ENCODE measurements around the gene FAM171A2.
A peak's percentile ranks its signal among the peaks of the same experiment; 100 is the strongest.

Gene FAM171A2

GRCh38 chr17:44389723-44390202 lies 26.1 kb upstream of the FAM171A2 start:
- H3K36me3 ChIP-seq (ENCODE audit: control insufficient read depth in 1 of 2, insufficient read depth in 2 of 2, low read depth in 1 of 2, low read length in 2 of 2), result peaks cover 0 to 1% of the 10 kb centered on the region in 2 experiments
- H2BK5ac ChIP-seq (ENCODE audit: low read depth, low read length, poor library complexity, severe bottlenecking), result no peak overlapping the region
- no peak overlapping the region for H3K4ac ChIP-seq (ENCODE audit: low read depth in 1 of 2, low read length in 2 of 2)
- peaks cover 12% of the 10 kb centered on the region for H3K4me1 ChIP-seq (ENCODE audit: control insufficient read depth, insufficient read depth, low read depth, low read length)
- H2BK12ac ChIP-seq (ENCODE audit: low read length in 2 of 2), result no peak overlapping the region
- 99% methylated on average over 6 of the region's 6 CpGs for WGBS
- no peak overlapping the region for H2AFZ ChIP-seq (ENCODE audit: low read depth, low read length)
- no peak overlapping the region for H3K18ac ChIP-seq (ENCODE audit: low read depth in 1 of 2, low read length in 2 of 2)
- no peak overlapping the region for H3K4me2 ChIP-seq (ENCODE audit: low read length, poor library complexity, severe bottlenecking)
- peaks cover 7 to 19% of the 10 kb centered on the region in 2 experiments for H3K27me3 ChIP-seq (ENCODE audit: control insufficient read depth in 1 of 2, insufficient read depth in 1 of 2, low read length in 2 of 2)
- H4K91ac ChIP-seq (ENCODE audit: low read length), result no peak overlapping the region
- DNase-seq, result no peak
- H3K79me1 ChIP-seq (replicated peaks; ENCODE audit: low read length, poor library complexity, severe bottlenecking), result no peaks in the 10 kb centered on the region
- H3K9ac ChIP-seq (ENCODE audit: low read length), result no peak overlapping the region
- no peak overlapping the region for H3K14ac ChIP-seq (ENCODE audit: low read length in 2 of 2)
- no peak overlapping the region for H4K8ac ChIP-seq (ENCODE audit: low read length)
- no peak overlapping the region for H2BK15ac ChIP-seq (ENCODE audit: low read depth, poor library complexity, severe bottlenecking)
- H2BK120ac ChIP-seq (ENCODE audit: low read depth, low read length), result no peak overlapping the region
- H3K23ac ChIP-seq (ENCODE audit: low read length in 2 of 2), result no peak overlapping the region
- no peak overlapping the region for H2AK5ac ChIP-seq (ENCODE audit: low read length, severe bottlenecking)
- H3K9me3 ChIP-seq (ENCODE audit: control insufficient read depth, low read length), result no peaks in the 10 kb centered on the region
- no peak overlapping the region for H3K4me3 ChIP-seq (ENCODE audit: insufficient read depth in 1 of 2, low read depth in 1 of 2, low read length in 2 of 2)
- H3K27ac ChIP-seq (ENCODE audit: low read length, poor library complexity, severe bottlenecking), result no peak overlapping the region

DNA sequence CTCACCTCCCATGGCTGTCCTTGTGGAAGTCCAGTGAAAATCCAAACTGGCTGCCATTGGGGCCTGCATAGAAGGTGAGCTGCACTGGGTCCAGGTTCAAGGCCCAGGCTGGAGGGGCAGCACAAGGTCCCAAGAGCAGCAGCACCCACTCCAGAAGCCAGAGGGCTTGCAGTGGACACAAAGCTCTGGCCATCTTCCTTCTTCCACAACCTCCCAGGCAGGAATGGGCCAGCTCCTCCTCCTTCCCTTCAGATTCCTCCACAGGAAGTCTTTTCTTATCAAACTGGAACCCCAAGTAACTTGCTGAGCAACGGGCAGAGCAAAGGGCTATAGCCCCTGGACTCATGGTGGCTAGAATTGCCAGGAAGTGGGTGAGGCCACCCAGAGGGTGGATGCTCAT lies 25.6 kb upstream of the FAM171A2 start, which contains the start of gene ITGA2B:
ITGA2B (minus strand) TSS at position 369 of the 400 bp plus-strand sequence; CDS start at position 193, 176 bp downstream.
- H3K4ac ChIP-seq (ENCODE audit: low read depth in 1 of 2, low read length in 2 of 2), result no peak within 1 kb of the TSS
- no peaks in the 10 kb centered on the region for H3K36me3 ChIP-seq (ENCODE audit: control insufficient read depth in 1 of 2, insufficient read depth in 2 of 2, low read depth in 1 of 2, low read length in 2 of 2)
- no peak within 1 kb of the TSS for H3K18ac ChIP-seq (ENCODE audit: low read depth in 1 of 2, low read length in 2 of 2)
- 82% methylated on average over 1 of the region's 1 CpG for WGBS
- no peak within 1 kb of the TSS for H2AK5ac ChIP-seq (ENCODE audit: low read length, severe bottlenecking)
- H2BK12ac ChIP-seq (ENCODE audit: low read length in 2 of 2), result no peak within 1 kb of the TSS
- no peak within 1 kb of the TSS for H3K23ac ChIP-seq (ENCODE audit: low read length in 2 of 2)
- no peak within 1 kb of the TSS for H2AFZ ChIP-seq (ENCODE audit: low read depth, low read length)
- DNase-seq, result no peak
- H3K9ac ChIP-seq (ENCODE audit: low read length), result no peak within 1 kb of the TSS
- H3K79me1 ChIP-seq (replicated peaks; ENCODE audit: low read length, poor library complexity, severe bottlenecking), result no peaks in the 10 kb centered on the region
- no peak within 1 kb of the TSS for H3K4me3 ChIP-seq (ENCODE audit: insufficient read depth in 1 of 2, low read depth in 1 of 2, low read length in 2 of 2)
- no peak within 1 kb of the TSS for H3K27ac ChIP-seq (ENCODE audit: low read length, poor library complexity, severe bottlenecking)
- no peak within 1 kb of the TSS for H3K4me2 ChIP-seq (ENCODE audit: low read length, poor library complexity, severe bottlenecking)
- no peaks in the 10 kb centered on the region for H3K9me3 ChIP-seq (ENCODE audit: control insufficient read depth, low read length)
- peaks cover 17% of the 10 kb centered on the region for H3K4me1 ChIP-seq (ENCODE audit: control insufficient read depth, insufficient read depth, low read depth, low read length)
- H2BK5ac ChIP-seq (ENCODE audit: low read depth, low read length, poor library complexity, severe bottlenecking), result no peak within 1 kb of the TSS
- peaks cover 11 to 24% of the 10 kb centered on the region in 2 experiments for H3K27me3 ChIP-seq (ENCODE audit: control insufficient read depth in 1 of 2, insufficient read depth in 1 of 2, low read length in 2 of 2)
- no peak within 1 kb of the TSS for H4K91ac ChIP-seq (ENCODE audit: low read length)
- no peak within 1 kb of the TSS for H4K8ac ChIP-seq (ENCODE audit: low read length)
- no peak within 1 kb of the TSS for H3K14ac ChIP-seq (ENCODE audit: low read length in 2 of 2)
- no peak within 1 kb of the TSS for H2BK15ac ChIP-seq (ENCODE audit: low read depth, poor library complexity, severe bottlenecking)
- no peak within 1 kb of the TSS for H2BK120ac ChIP-seq (ENCODE audit: low read depth, low read length)

DNA sequence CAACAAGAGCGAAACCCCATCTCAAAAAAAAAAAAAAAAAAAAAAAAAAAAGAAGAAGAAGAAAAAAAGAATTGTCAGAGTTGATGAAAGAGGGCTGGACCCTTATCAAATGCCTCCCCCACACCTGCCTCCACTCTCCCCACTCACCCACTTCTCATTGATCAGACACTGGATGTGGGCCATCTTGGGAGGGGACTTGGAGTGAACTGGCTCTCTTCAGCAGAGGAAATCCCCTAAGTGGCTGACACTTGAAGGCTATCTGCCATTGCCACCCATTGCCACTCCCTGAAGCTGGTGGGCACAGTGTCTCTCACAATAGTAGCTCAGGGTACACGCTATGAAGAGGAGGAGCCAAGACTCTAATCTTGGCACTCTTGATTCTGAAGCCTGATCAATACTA lies 24.2 kb upstream of the FAM171A2 start:
- no peak overlapping the region for H3K23ac ChIP-seq (ENCODE audit: low read length in 2 of 2)
- DNase-seq, result no peak
- no peaks in the 10 kb centered on the region for H3K9me3 ChIP-seq (ENCODE audit: control insufficient read depth, low read length)

DNA sequence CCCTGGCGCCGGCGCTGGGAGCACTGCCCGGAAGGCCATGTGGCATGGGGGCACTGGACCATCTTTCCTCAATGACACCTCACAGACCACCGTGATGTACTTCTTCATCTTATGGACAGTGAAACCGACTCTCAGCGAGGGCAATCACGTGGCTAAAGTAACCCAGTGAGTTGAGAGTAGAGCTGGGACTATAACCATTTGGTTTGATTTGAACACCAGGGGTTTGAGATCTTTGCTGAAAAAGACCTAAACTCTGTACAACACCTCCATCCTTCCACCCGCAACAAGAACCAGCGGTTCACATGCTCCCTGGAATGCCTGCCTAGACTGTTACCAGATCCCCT lies 22.5 kb upstream of the FAM171A2 start:
- Histone ChIP-seq H2BK15ac (ENCODE audit: low read depth, poor library complexity, severe bottlenecking) (no peak overlapping the region), H2AK5ac (ENCODE audit: low read length, severe bottlenecking) (no peak overlapping the region), H3K4ac (ENCODE audit: low read depth in 1 of 2, low read length in 2 of 2) (no peak overlapping the region), H3K4me1 (ENCODE audit: control insufficient read depth, insufficient read depth, low read depth, low read length) (peaks cover 17% of the 10 kb centered on the region), H3K4me3 (ENCODE audit: insufficient read depth in 1 of 2, low read depth in 1 of 2, low read length in 2 of 2) (peak overlapping the region; percentile 50 to 77), H3K79me1 (replicated peaks; ENCODE audit: low read length, poor library complexity, severe bottlenecking) (no peaks in the 10 kb centered on the region), H3K27me3 (ENCODE audit: control insufficient read depth in 1 of 2, insufficient read depth in 1 of 2, low read length in 2 of 2) (peaks cover 30 to 49% of the 10 kb centered on the region in 2 experiments), H3K9me3 (ENCODE audit: control insufficient read depth, low read length) (no peaks in the 10 kb centered on the region), H3K36me3 (ENCODE audit: control insufficient read depth in 1 of 2, insufficient read depth in 2 of 2, low read depth in 1 of 2, low read length in 2 of 2) (no peaks in the 10 kb centered on the region), H4K8ac (ENCODE audit: low read length) (no peak overlapping the region), H3K27ac (ENCODE audit: low read length, poor library complexity, severe bottlenecking) (no peak overlapping the region), H4K91ac (ENCODE audit: low read length) (no peak overlapping the region), H2AFZ (ENCODE audit: low read depth, low read length) (no peak overlapping the region), H3K4me2 (ENCODE audit: low read length, poor library complexity, severe bottlenecking) (peak overlapping the region; percentile 87), H2BK5ac (ENCODE audit: low read depth, low read length, poor library complexity, severe bottlenecking) (no peak overlapping the region), H3K23ac (ENCODE audit: low read length in 2 of 2) (peak overlapping the region in 1 of 2 experiments; percentile 16), H3K9ac (ENCODE audit: low read length) (no peak overlapping the region), H3K18ac (ENCODE audit: low read depth in 1 of 2, low read length in 2 of 2) (peak overlapping the region in 1 of 2 experiments; percentile 13), H2BK12ac (ENCODE audit: low read length in 2 of 2) (no peak overlapping the region), H3K14ac (ENCODE audit: low read length in 2 of 2) (no peak overlapping the region), H2BK120ac (ENCODE audit: low read depth, low read length) (no peak overlapping the region)
- no peak for DNase-seq
- 18% methylated on average over 5 of the region's 10 CpGs for WGBS

More for the DNA sequence above, 24.2 kb upstream of the FAM171A2 start:
- H3K14ac ChIP-seq (ENCODE audit: low read length in 2 of 2), result no peak overlapping the region
- H3K79me1 ChIP-seq (replicated peaks; ENCODE audit: low read length, poor library complexity, severe bottlenecking), result no peaks in the 10 kb centered on the region
- no peak overlapping the region for H3K4ac ChIP-seq (ENCODE audit: low read depth in 1 of 2, low read length in 2 of 2)
- no peak overlapping the region for H2BK120ac ChIP-seq (ENCODE audit: low read depth, low read length)
- no peak overlapping the region for H3K27ac ChIP-seq (ENCODE audit: low read length, poor library complexity, severe bottlenecking)
- no peak overlapping the region for H3K9ac ChIP-seq (ENCODE audit: low read length)
- H2BK15ac ChIP-seq (ENCODE audit: low read depth, poor library complexity, severe bottlenecking), result no peak overlapping the region
- peaks cover 17% of the 10 kb centered on the region for H3K4me1 ChIP-seq (ENCODE audit: control insufficient read depth, insufficient read depth, low read depth, low read length)
- no peak overlapping the region for H2BK5ac ChIP-seq (ENCODE audit: low read depth, low read length, poor library complexity, severe bottlenecking)
- WGBS, result no CpG with 5 or more reads among the region's 2 CpGs
- no peak overlapping the region for H3K4me3 ChIP-seq (ENCODE audit: insufficient read depth in 1 of 2, low read depth in 1 of 2, low read length in 2 of 2)
- H4K8ac ChIP-seq (ENCODE audit: low read length), result no peak overlapping the region
- no peak overlapping the region for H3K4me2 ChIP-seq (ENCODE audit: low read length, poor library complexity, severe bottlenecking)
- peaks cover 26 to 37% of the 10 kb centered on the region in 2 experiments for H3K27me3 ChIP-seq (ENCODE audit: control insufficient read depth in 1 of 2, insufficient read depth in 1 of 2, low read length in 2 of 2)
- no peak overlapping the region for H2BK12ac ChIP-seq (ENCODE audit: low read length in 2 of 2)
- no peak overlapping the region for H4K91ac ChIP-seq (ENCODE audit: low read length)
- H2AK5ac ChIP-seq (ENCODE audit: low read length, severe bottlenecking), result no peak overlapping the region
- H3K36me3 ChIP-seq (ENCODE audit: control insufficient read depth in 1 of 2, insufficient read depth in 2 of 2, low read depth in 1 of 2, low read length in 2 of 2), result no peaks in the 10 kb centered on the region
- no peak overlapping the region for H2AFZ ChIP-seq (ENCODE audit: low read depth, low read length)
- no peak overlapping the region for H3K18ac ChIP-seq (ENCODE audit: low read depth in 1 of 2, low read length in 2 of 2)
